ENCODE results near the gene NLRP10. TPM values are rescaled to one million over a fixed set of nuclear protein-coding genes. Genes with fewer than 3 reads are reported as not detected.

NLRP10 gene
- total RNA-seq, 1 experiment from 2014 or later: not detected

DNA sequence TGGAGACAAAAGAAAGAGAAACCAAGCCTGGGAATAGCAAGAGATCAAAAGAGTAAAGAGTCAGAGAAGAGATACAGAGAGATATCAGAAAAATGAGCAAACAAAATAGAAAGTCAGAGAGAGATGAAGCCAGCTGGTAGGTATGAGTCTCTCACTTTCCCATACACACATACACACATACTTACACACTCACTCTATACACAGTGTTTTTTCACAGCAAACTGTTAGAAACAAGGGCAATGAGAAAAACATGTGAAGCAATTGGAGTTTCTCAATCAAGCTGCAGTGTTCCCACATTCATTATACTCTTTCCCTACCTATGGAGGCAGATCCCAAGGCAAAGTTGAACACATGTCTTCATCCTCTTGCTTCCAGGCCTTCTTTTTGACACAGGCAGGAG lies 2.6 kb upstream of the NLRP10 start:
- H3K9me3 ChIP-seq (replicated peaks): no peaks in the 10 kb centered on the region
- no peak overlapping the region for H3K4me3 ChIP-seq
- no peaks in the 10 kb centered on the region for H3K27me3 ChIP-seq (replicated peaks)
- no peaks in the 10 kb centered on the region for H3K36me3 ChIP-seq
- no peak for DNase-seq (ENCODE audit: low read depth in 1 of 2, low spot score in 2 of 2)
- H3K27ac ChIP-seq: no peak overlapping the region
- no peaks in the 10 kb centered on the region for H3K4me1 ChIP-seq (replicated peaks)

DNA sequence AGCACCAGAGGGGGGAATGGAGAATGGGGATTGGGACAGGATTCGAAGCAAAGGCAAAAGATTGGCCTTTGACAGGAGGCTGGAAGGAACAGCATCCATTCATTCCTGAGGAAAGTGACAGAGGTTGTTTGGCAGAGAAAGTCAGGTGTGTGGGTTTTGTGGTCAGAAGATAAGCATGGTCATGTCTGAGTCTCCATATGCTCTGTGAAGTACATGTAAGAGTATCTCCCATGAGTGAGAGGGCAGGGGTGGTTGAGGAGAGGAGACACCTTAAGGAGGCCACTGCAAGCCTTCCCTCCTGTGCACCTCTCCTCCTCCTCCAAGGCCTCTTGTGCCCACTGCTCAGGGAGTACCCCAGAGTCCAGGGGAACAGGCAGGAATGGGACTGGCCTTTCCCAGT lies 1.9 kb upstream of the NLRP10 start:
- no peaks in the 10 kb centered on the region for H3K4me1 ChIP-seq (replicated peaks)
- no peaks in the 10 kb centered on the region for H3K36me3 ChIP-seq
- DNase-seq (ENCODE audit: low read depth in 1 of 2, low spot score in 2 of 2): no peak
- no peak overlapping the region for H3K4me3 ChIP-seq
- H3K27me3 ChIP-seq (replicated peaks): no peaks in the 10 kb centered on the region
- H3K9me3 ChIP-seq (replicated peaks): no peaks in the 10 kb centered on the region
- H3K27ac ChIP-seq: no peak overlapping the region

DNA sequence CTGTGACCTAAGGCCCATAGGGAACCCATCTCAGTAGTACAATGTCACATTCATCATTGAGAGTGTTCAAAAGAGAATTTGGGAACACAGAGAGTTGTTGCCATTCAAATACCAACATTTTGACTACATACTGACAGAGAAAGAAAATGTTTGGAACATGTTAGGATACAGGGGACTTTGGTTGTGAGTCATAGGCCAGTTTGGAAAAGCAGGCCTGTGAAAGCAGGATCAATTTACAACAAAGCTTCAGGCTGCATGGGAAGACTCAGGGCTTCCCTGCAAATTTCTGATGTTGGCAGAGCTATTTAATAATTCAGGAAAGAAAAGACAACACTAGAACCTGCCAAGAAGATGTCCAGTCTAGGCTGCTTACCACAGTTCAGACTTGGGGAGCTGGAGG lies 374 bp downstream of the NLRP10 start:
- Histone ChIP-seq H3K4me1 (replicated peaks) (no peaks in the 10 kb centered on the region), H3K36me3 (no peaks in the 10 kb centered on the region), H3K27ac (no peak overlapping the region), H3K4me3 (no peak overlapping the region), H3K27me3 (replicated peaks) (no peaks in the 10 kb centered on the region), H3K9me3 (replicated peaks) (no peaks in the 10 kb centered on the region)
- no peak for DNase-seq (ENCODE audit: low read depth in 1 of 2, low spot score in 2 of 2)

DNA sequence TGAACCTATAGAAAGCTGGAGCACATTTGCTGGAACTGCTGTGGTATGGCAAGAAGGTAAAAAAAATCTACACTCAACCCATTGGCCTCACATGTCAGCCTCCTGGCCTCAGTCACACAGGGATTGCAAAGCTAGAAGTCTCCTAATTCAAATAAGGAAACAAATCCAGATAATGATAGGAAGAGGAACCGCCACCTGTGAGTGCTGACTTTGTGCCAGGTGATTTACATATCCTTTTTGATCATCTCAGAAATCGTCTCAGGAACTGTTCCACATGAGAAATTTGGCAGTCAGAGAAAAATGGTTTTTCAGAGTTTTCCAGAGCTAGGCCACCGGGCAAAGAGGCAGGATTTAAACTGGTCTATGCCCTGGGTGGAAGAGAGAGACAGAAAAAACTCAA lies 986 bp downstream of the NLRP10 start:
- no peaks in the 10 kb centered on the region for H3K4me1 ChIP-seq (replicated peaks)
- DNase-seq (ENCODE audit: low read depth in 1 of 2, low spot score in 2 of 2): no peak
- H3K27me3 ChIP-seq (replicated peaks): no peaks in the 10 kb centered on the region
- H3K4me3 ChIP-seq: no peak overlapping the region
- no peaks in the 10 kb centered on the region for H3K36me3 ChIP-seq
- H3K27ac ChIP-seq: no peak overlapping the region
- H3K9me3 ChIP-seq (replicated peaks): no peaks in the 10 kb centered on the region

DNA sequence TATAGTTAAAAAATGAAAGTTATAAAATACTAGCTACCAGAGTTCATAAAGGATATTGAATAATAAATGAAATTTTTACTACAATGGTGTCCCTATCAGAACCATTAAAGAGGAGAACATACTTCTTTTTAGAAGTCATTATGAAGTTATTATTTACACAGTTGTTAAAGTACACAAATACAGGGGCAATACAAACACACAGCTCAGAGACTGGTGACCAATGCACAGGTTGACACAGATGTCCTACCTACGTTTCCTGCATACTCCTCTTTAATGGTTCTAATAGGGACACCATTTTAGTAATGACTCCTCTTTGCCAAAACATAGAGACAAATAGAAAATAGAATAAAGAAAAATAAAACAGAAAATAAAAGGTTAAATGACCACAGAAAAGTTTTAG lies 10.1 kb downstream of the NLRP10 start:
- Histone ChIP-seq H3K27me3 (replicated peaks) (no peaks in the 10 kb centered on the region), H3K4me3 (no peak overlapping the region), H3K9me3 (replicated peaks) (no peaks in the 10 kb centered on the region), H3K36me3 (no peaks in the 10 kb centered on the region), H3K27ac (no peak overlapping the region), H3K4me1 (replicated peaks) (no peaks in the 10 kb centered on the region)
- DNase-seq (ENCODE audit: low read depth in 1 of 2, low spot score in 2 of 2): no peak

DNA sequence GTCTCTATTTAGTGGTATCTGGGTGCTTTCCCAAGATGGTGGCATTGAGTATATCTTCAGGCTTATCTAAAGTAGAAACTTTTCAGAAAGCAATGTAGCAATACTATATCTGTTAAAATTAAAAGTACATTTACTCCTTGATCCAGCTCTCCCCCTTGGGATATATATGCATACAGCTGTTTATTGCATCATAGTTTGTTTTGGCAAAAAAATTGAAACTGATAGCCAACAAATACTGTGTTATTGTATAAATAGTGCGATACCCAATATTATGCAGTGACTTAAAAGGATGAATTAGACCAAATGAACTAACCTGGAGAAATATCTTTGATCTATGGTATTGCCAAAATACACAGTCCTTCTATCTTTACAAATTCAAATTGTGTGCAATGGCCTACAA lies 15.3 kb downstream of the NLRP10 start:
- Histone ChIP-seq H3K4me1 (replicated peaks) (no peaks in the 10 kb centered on the region), H3K27ac (no peak overlapping the region), H3K9me3 (replicated peaks) (no peaks in the 10 kb centered on the region), H3K4me3 (no peak overlapping the region), H3K36me3 (no peaks in the 10 kb centered on the region), H3K27me3 (replicated peaks) (no peaks in the 10 kb centered on the region)
- no peak for DNase-seq (ENCODE audit: low read depth in 1 of 2, low spot score in 2 of 2)

DNA sequence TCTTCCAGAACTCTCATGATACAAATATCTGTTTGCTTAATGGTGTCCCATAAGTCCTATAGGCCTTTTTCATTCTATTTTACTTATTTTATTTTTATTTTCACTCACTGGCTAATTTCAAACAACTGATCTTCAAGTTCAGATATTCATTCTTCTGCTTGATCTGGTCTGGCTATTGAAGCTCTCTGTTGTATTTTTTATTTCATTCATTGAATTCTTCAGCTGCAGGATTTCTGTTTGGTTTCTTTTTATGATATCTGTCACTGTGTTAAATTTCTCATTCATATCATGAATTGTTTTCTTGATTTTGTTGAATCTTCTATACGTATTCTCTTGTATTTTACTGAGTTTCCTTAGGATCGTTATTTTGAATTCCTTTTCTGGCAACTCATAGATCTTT lies 21.1 kb downstream of the NLRP10 start:
- H3K27me3 ChIP-seq (replicated peaks): no peaks in the 10 kb centered on the region
- no peaks in the 10 kb centered on the region for H3K4me1 ChIP-seq (replicated peaks)
- no peak overlapping the region for H3K4me3 ChIP-seq
- no peak overlapping the region for H3K27ac ChIP-seq
- H3K9me3 ChIP-seq (replicated peaks): no peaks in the 10 kb centered on the region
- H3K36me3 ChIP-seq: no peaks in the 10 kb centered on the region
- DNase-seq (ENCODE audit: low read depth in 1 of 2, low spot score in 2 of 2): no peak

DNA sequence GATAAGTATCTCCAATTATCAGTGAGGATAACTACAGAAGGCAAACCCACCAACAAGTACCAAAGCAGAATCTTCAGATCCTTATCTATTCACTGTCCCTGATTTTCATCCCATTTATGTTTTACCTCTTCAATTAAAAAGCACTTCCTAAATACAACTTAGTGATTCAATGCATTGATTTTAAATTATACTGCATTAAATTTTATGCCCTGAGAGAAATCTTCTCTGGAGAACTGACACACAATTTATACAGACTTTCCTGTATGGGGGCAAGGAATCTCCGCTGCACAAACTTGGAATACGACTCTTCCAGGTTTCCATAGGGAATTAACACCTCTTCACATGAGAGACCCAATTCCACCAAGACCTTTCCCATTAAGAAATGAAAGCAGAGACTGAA lies 23.6 kb downstream of the NLRP10 start, which contains the start of gene OR10A3:
TSS of gene OR10A3 (minus strand) at position 101 of the 400 bp plus-strand sequence. CDS start 2,188 bp downstream, outside the sequence.
- no peaks in the 10 kb centered on the region for H3K27me3 ChIP-seq (replicated peaks)
- no peak within 1 kb of the TSS for H3K27ac ChIP-seq
- DNase-seq (ENCODE audit: low read depth in 1 of 2, low spot score in 2 of 2): no peak
- no peaks in the 10 kb centered on the region for H3K36me3 ChIP-seq
- H3K4me3 ChIP-seq: no peak within 1 kb of the TSS
- H3K4me1 ChIP-seq (replicated peaks): no peaks in the 10 kb centered on the region
- no peaks in the 10 kb centered on the region for H3K9me3 ChIP-seq (replicated peaks)

DNA sequence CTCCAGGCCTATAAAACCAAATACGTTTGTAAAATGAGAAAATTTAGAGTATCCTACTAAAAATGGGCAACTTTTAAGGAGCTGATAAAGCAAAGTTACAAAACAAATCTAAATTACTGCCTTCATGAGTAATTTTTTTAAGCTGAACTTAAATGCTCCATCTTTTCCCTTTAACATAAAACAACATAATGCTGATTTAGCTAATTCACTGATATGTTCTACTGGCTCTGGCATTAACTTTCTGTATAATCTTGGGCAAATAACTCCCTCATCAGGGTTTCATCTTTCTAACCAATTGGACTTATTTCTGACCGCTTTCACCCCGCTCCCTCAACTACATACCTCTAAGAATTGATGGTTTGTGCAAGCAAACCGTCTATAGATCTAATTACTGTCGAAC lies 24.1 kb downstream of the NLRP10 start:
- H3K4me1 ChIP-seq (replicated peaks): no peaks in the 10 kb centered on the region
- H3K4me3 ChIP-seq: no peak overlapping the region
- no peak overlapping the region for H3K27ac ChIP-seq
- H3K27me3 ChIP-seq (replicated peaks): no peaks in the 10 kb centered on the region
- DNase-seq (ENCODE audit: low read depth in 1 of 2, low spot score in 2 of 2): no peak
- H3K36me3 ChIP-seq: no peaks in the 10 kb centered on the region
- H3K9me3 ChIP-seq (replicated peaks): no peaks in the 10 kb centered on the region

DNA sequence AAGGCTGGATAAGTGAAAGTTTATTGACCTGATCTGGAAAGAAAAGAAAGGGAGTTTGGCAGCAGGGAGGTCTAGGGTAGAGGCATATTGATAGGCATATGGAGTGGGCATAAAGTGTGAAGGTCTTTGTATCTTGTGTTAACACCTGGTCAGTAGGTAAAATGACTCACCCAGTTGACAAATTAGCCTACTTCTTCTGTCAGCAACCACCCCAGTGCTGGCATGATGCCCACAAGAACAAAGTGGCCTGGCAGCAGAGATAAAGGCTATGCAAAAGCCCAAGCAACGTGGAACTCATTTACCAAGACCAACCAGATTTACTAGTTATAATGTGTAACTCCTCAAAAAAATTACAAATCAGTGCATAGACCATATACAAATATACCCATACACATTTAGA lies 28.6 kb downstream of the NLRP10 start:
- no peak for DNase-seq (ENCODE audit: low read depth in 1 of 2, low spot score in 2 of 2)
- H3K27me3 ChIP-seq (replicated peaks): no peaks in the 10 kb centered on the region
- H3K27ac ChIP-seq: no peak overlapping the region
- H3K4me3 ChIP-seq: no peak overlapping the region
- no peaks in the 10 kb centered on the region for H3K36me3 ChIP-seq
- H3K9me3 ChIP-seq (replicated peaks): no peaks in the 10 kb centered on the region
- H3K4me1 ChIP-seq (replicated peaks): no peaks in the 10 kb centered on the region

DNA sequence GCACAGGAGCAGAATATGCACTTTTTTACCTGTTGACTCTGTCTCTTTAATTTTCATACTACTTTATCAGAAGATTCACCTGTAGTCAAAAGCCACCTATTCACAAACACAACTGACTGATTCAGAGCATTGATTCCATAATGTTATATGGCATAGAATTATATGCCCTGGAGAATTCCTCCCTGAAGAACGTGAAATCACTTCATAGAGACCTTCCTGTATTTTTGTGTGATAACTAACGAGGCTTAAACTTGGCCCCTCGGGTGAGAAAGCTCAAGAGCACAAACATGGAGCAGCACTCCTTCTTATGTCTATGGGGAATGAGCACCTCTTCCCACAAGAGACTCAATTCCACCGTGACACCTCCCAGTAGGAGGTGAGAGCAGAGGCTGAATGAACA lies 34.1 kb downstream of the NLRP10 start, which contains the start of gene OR10A6:
TSS of gene OR10A6 (minus strand) at position 101 of the 400 bp plus-strand sequence. CDS start 2,606 bp downstream, outside the sequence.
- no peak for DNase-seq (ENCODE audit: low read depth in 1 of 2, low spot score in 2 of 2)
- no peak within 1 kb of the TSS for H3K4me3 ChIP-seq
- no peaks in the 10 kb centered on the region for H3K9me3 ChIP-seq (replicated peaks)
- H3K27ac ChIP-seq: no peak within 1 kb of the TSS
- H3K36me3 ChIP-seq: no peaks in the 10 kb centered on the region
- no peaks in the 10 kb centered on the region for H3K27me3 ChIP-seq (replicated peaks)
- no peaks in the 10 kb centered on the region for H3K4me1 ChIP-seq (replicated peaks)

DNA sequence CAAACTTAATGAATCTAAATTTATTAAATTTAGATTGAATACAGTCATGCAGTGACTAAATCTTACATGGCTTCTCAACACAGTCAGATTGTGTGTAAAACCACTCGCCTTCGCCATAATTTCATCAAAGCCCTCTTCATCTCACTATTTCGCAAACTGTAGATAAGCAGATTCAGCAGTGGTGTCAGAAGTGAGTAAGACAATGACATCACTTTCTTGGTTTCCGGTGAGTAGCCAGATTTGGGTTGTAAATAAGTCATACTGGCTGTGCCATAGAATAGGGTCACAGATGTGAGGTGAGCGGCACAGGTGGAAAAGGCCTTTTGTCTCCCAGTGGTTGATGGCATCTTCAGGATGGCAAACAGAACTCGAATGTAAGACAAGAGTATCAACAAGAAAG lies 37.6 kb downstream of the NLRP10 start:
- H3K27me3 ChIP-seq (replicated peaks): no peaks in the 10 kb centered on the region
- H3K4me3 ChIP-seq: no peak overlapping the region
- no peaks in the 10 kb centered on the region for H3K9me3 ChIP-seq (replicated peaks)
- H3K36me3 ChIP-seq: no peaks in the 10 kb centered on the region
- no peaks in the 10 kb centered on the region for H3K4me1 ChIP-seq (replicated peaks)
- DNase-seq (ENCODE audit: low read depth in 1 of 2, low spot score in 2 of 2): no peak
- no peak overlapping the region for H3K27ac ChIP-seq

DNA sequence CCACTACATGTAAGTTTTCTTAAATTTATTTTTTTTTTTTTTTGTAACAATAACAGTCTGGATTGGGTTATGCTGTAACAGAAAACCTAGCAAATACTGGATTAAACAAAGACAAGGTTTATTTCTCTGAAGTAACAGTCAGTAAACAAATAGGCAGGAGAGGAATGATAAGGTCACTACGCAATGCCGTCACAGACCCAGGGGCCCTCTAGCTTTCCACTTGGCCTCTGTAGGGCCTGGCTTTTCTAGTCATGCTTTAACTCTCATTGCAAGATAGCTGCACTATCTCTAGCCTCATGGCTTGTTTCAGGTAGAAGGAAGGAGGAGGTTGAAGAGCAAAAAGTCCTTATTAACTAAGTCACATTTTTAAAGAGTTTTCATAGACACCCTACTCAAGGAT lies 40.7 kb downstream of the NLRP10 start:
- no peak overlapping the region for H3K27ac ChIP-seq
- no peak overlapping the region for H3K4me3 ChIP-seq
- no peak for DNase-seq (ENCODE audit: low read depth in 1 of 2, low spot score in 2 of 2)
- no peaks in the 10 kb centered on the region for H3K4me1 ChIP-seq (replicated peaks)
- no peaks in the 10 kb centered on the region for H3K9me3 ChIP-seq (replicated peaks)
- no peaks in the 10 kb centered on the region for H3K27me3 ChIP-seq (replicated peaks)
- no peaks in the 10 kb centered on the region for H3K36me3 ChIP-seq

DNA sequence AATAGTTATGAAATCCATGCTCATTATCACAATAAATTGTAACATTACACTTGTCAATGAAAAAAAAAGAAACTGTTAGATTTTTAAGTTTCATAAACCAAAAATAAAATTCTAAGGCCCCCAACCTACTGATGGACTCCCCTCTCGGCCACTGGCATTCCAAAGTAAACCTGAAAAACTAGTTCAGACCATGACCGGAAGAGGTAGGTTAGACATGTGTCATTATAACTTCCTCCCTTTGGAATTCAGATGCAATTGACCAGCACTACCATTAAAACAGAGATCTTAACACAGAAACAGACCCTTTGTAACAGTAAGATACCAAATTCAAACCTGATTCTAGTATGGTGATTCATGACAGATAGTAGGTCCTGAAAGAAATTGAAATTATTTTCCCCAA lies 47.1 kb downstream of the NLRP10 start:
- no peaks in the 10 kb centered on the region for H3K4me1 ChIP-seq (replicated peaks)
- H3K9me3 ChIP-seq (replicated peaks): no peaks in the 10 kb centered on the region
- no peak for DNase-seq (ENCODE audit: low read depth in 1 of 2, low spot score in 2 of 2)
- H3K27ac ChIP-seq: no peak overlapping the region
- H3K36me3 ChIP-seq: no peaks in the 10 kb centered on the region
- H3K4me3 ChIP-seq: no peak overlapping the region
- no peaks in the 10 kb centered on the region for H3K27me3 ChIP-seq (replicated peaks)

All from SJSA1 (cell line).